HCT116 (cell line): ENCODE results near the gene RASGRF2.
"Not testable (repeated sequence)": the region's sequence is repeated elsewhere in the genome, so short reads cannot be mapped to it uniquely, and the experiment has no call there.

Source experiments
- POLR2A ChIP-seq: IDR thresholded peaks from 2 replicates; pipeline ENCODE4 v1.7.0; 2011; ENCODE audit warnings: borderline replicate concordance; ENCODE audit not compliant: insufficient read depth, insufficient read length; ENCODE audit errors: extremely low read depth
- TF ChIP-seq, protein P1 (sequence below), 3 experiments: fragments of 200-600 bp in 1 of 3; sonication (generic) in 1 of 3; IDR thresholded peaks in 2 of 3; conservative IDR thresholded peaks in 1 of 3; 2 replicates each; pipeline ENCODE4 v1.5.1; 2012 to 2017; ENCODE audit warnings: low read depth in 2 of 3, low read length in 2 of 3, antibody characterized with exemption in 1 of 3, borderline replicate concordance in 1 of 3, control low read depth in 1 of 3, mild to moderate bottlenecking in 1 of 3, mixed read lengths in 1 of 3, mixed run types in 1 of 3, moderate library complexity in 1 of 3; ENCODE audit not compliant: insufficient read depth in 1 of 3

DNA sequence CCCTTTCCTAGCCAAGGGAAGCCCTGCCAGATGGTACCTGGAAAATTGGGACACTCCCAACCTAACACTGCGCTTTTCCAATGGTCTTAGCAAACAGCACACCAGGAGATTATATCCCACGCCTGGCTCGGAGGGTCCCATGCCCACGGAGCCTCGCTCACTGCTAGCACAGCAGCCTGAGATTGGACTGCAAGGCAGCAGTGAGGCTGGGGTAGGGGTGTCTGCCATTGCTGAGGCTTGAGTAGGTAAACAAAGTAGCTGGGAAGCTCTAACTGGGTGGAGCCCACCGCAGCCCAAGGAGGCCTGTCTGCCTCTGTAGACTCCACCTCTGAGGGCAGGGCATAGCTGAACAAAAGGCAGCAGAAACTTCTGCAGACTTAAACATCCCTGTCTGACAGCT, 68.7 kb downstream of the RASGRF2 start:
- TF ChIP-seq POLR2A, result not testable (repeated sequence)
- TF ChIP-seq, protein P1, sequence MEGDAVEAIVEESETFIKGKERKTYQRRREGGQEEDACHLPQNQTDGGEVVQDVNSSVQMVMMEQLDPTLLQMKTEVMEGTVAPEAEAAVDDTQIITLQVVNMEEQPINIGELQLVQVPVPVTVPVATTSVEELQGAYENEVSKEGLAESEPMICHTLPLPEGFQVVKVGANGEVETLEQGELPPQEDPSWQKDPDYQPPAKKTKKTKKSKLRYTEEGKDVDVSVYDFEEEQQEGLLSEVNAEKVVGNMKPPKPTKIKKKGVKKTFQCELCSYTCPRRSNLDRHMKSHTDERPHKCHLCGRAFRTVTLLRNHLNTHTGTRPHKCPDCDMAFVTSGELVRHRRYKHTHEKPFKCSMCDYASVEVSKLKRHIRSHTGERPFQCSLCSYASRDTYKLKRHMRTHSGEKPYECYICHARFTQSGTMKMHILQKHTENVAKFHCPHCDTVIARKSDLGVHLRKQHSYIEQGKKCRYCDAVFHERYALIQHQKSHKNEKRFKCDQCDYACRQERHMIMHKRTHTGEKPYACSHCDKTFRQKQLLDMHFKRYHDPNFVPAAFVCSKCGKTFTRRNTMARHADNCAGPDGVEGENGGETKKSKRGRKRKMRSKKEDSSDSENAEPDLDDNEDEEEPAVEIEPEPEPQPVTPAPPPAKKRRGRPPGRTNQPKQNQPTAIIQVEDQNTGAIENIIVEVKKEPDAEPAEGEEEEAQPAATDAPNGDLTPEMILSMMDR (IDR thresholded peaks at IDR 0.05 in 2 of 3, conservative IDR thresholded peaks at IDR 0.05 in 1 of 3; ENCODE audit: borderline replicate concordance in 1 of 3, insufficient read depth in 1 of 3, low read depth in 2 of 3, low read length in 2 of 3), result not testable (repeated sequence)
